ENCODE data around the gene VAC14. TPM values are rescaled to one million over a fixed set of nuclear protein-coding genes. Genes with fewer than 3 reads are reported as not detected.

Gene VAC14
- total RNA-seq, 4 donors from 2014 or later = 23.5 to 44.1 (median 29.8) TPM

- Histone ChIP-seq H3K9me3 (no peaks in the 10 kb centered on the region), H3K4me1 (peaks cover 0 to 21% (median 0%) of the 10 kb centered on the region in 3 donors), H3K36me3 (no peaks in the 10 kb centered on the region), H3K4me3 (no peak overlapping the region), H3K27ac (no peak overlapping the region), H3K27me3 (no peaks in the 10 kb centered on the region)
- ATAC-seq = no peak
- 57 to 67% methylated on average over 1 to 2 of the region's 4 CpGs for WGBS, 2 donors (ENCODE audit: low coverage in 1 of 2)
- TF ChIP-seq POLR2A (IDR thresholded peaks at IDR 0.05) = no peak
- no peak for TF ChIP-seq EP300 (IDR thresholded peaks at IDR 0.05)
- TF ChIP-seq CTCF (IDR thresholded peaks at IDR 0.05) = no peak
- TF ChIP-seq POLR2AphosphoS5 (IDR thresholded peaks at IDR 0.05) = no peak
Observed at GRCh38 chr16:70650216-70650615, 150.7 kb downstream of the VAC14 start.

- Histone ChIP-seq H3K4me1 (peaks cover 0 to 18% (median 0%) of the 10 kb centered on the region in 3 donors), H3K27me3 (no peaks in the 10 kb centered on the region), H3K9me3 (no peaks in the 10 kb centered on the region), H3K27ac (no peak overlapping the region), H3K4me3 (no peak overlapping the region), H3K36me3 (no peaks in the 10 kb centered on the region)
- 74 to 76% methylated on average over 2 to 6 of the region's 7 CpGs for WGBS, 2 donors (ENCODE audit: low coverage in 1 of 2)
- ATAC-seq = no peak
- no peak for TF ChIP-seq CTCF (IDR thresholded peaks at IDR 0.05)
Observed at GRCh38 chr16:70649300-70649699, 151.7 kb downstream of the VAC14 start.

- ATAC-seq = no peak
- Histone ChIP-seq H3K4me1 (peaks cover 0 to 13% (median 0%) of the 10 kb centered on the region in 3 donors), H3K27me3 (no peaks in the 10 kb centered on the region), H3K9me3 (no peaks in the 10 kb centered on the region), H3K4me3 (no peak overlapping the region), H3K36me3 (no peaks in the 10 kb centered on the region), H3K27ac (no peak overlapping the region)
- WGBS, 2 donors (ENCODE audit: low coverage in 1 of 2) = 89% methylated on average over 6 of the region's 6 CpGs; no CpG with 5 or more reads in 1 of the 2 donors
- TF ChIP-seq EP300 (IDR thresholded peaks at IDR 0.05) (no peak), POLR2A (IDR thresholded peaks at IDR 0.05) (no peak), POLR2AphosphoS5 (IDR thresholded peaks at IDR 0.05) (no peak), CTCF (IDR thresholded peaks at IDR 0.05) (no peak)
Observed at GRCh38 chr16:70648606-70649005, 152.4 kb downstream of the VAC14 start.

- H3K27me3 ChIP-seq = no peaks in the 10 kb centered on the region
- no peaks in the 10 kb centered on the region for H3K9me3 ChIP-seq
- no peak for ATAC-seq
- WGBS, 2 donors (ENCODE audit: low coverage in 1 of 2) = 55 to 60% methylated on average over 2 to 6 of the region's 15 CpGs
- peaks cover 0 to 13% (median 0%) of the 10 kb centered on the region in 3 donors for H3K4me1 ChIP-seq
- H3K4me3 ChIP-seq = no peak overlapping the region
- H3K36me3 ChIP-seq = no peaks in the 10 kb centered on the region
- H3K27ac ChIP-seq = peak overlapping the region in 2 of 4 donors; percentile 61 to 66
- no peak for TF ChIP-seq CTCF (IDR thresholded peaks at IDR 0.05)
- no peak for TF ChIP-seq POLR2A (IDR thresholded peaks at IDR 0.05)
- no peak for TF ChIP-seq EP300 (IDR thresholded peaks at IDR 0.05)
- TF ChIP-seq POLR2AphosphoS5 (IDR thresholded peaks at IDR 0.05) = no peak
Observed at GRCh38 chr16:70647441-70648359, 153.3 kb downstream of the VAC14 start.
